Panc1 (cell line): Measurements from ENCODE around the gene ANTXR1. TPM values are rescaled to one million over a fixed set of nuclear protein-coding genes. Genes with fewer than 3 reads are reported as not detected.

Source experiments
- ATAC-seq: fragments of 200-7000 bp; cut with Tn5 transposase; 2 replicates; pipeline ENCODE4 v1.9.1; 2020; ENCODE audit warnings: mild to moderate bottlenecking, moderate library complexity
- BruUV-seq: library from RNA; stranded (reverse); fragments of 400-500 nt; replicated peaks from 2 replicates; lab custom pipeline; 2021; lab: Mats Ljungman, UMichigan
- CTCF ChIA-PET: fragments of 300-600 bp; sonication (Branson Sonifier 250); formaldehyde crosslinking; loops from one replicate; lab custom pipeline; 2022; ENCODE audit warnings: antibody characterized with exemption; lab: Charles Lee
- POLR2A ChIA-PET: fragments of 300-600 bp; sonication (Branson Sonifier 250); formaldehyde crosslinking; loops from one replicate; lab custom pipeline; 2022; ENCODE audit warnings: antibody characterized with exemption; lab: Charles Lee
- DNase-seq: peaks from one replicate; pipeline ENCODE4 v3.0.0-alpha.2; 2010; ENCODE audit warnings: low read depth, low spot score
- H3K27ac ChIP-seq: 2 replicates; pipeline ENCODE4 v1.5.1; 2011; ENCODE audit warnings: mild to moderate bottlenecking, low read length, inconsistent platforms
- H3K27me3 ChIP-seq: fragments of 200-500 bp; sonication (Bioruptor generic); 2 replicates; pipeline ENCODE4 v1.6.0; 2014; ENCODE audit warnings: low read length, inconsistent platforms; ENCODE audit not compliant: control insufficient read depth, insufficient read depth
- H3K36me3 ChIP-seq: fragments of 200-500 bp; sonication (Bioruptor generic); 2 replicates; pipeline ENCODE4 v1.5.1; 2014; ENCODE audit warnings: inconsistent platforms, mild to moderate bottlenecking, low read length, moderate library complexity; ENCODE audit not compliant: control insufficient read depth, insufficient read depth
- H3K4me1 ChIP-seq: 2 replicates; pipeline ENCODE4 v1.5.1; 2011; ENCODE audit warnings: inconsistent platforms, mild to moderate bottlenecking, low read length, moderate library complexity; ENCODE audit not compliant: control insufficient read depth, insufficient read depth
- H3K4me3 ChIP-seq, 2 experiments: 2 replicates each; pipeline ENCODE4 v1.5.1; 2011 to 2012; ENCODE audit warnings: low read depth in 2 of 2, low read length in 2 of 2, mild to moderate bottlenecking in 2 of 2, inconsistent platforms in 1 of 2, moderate library complexity in 1 of 2
- H3K9me3 ChIP-seq: fragments of 200-500 bp; sonication (Bioruptor generic); 2 replicates; pipeline ENCODE4 v1.5.1; 2014; ENCODE audit warnings: low read depth, mild to moderate bottlenecking, inconsistent platforms, low read length, moderate library complexity; ENCODE audit not compliant: control insufficient read depth, insufficient read depth
- POLR2AphosphoS5 ChIP-seq: IDR thresholded peaks from 2 replicates; pipeline ENCODE4 v1.6.1; 2012; ENCODE audit warnings: mild to moderate bottlenecking, low read depth, low read length, moderate library complexity
- SIN3A ChIP-seq: IDR thresholded peaks from 2 replicates; pipeline ENCODE4 v1.6.1; 2012; ENCODE audit warnings: low read depth, mild to moderate bottlenecking, low read length, moderate library complexity, borderline replicate concordance; ENCODE audit not compliant: insufficient read depth
- TCF7L2 ChIP-seq: IDR thresholded peaks from 2 replicates; pipeline ENCODE4 v1.6.1; 2011; ENCODE audit warnings: mild to moderate bottlenecking, low read depth, low read length, inconsistent platforms
- in situ Hi-C: cut with HindIII; loops from 2 replicates; pipeline ENCODE4 v1.10.0; 2016; ENCODE audit warnings: low sequenced_read_pairs, low pct_unique_long_range_greater_than_20kb
- intact Hi-C: fragments of 100-400 bp; cut with micrococcal nuclease; formaldehyde crosslinking; loops from one replicate; pipeline ENCODE4 v1.10.0; 2022; ENCODE audit not compliant: unreplicated experiment
- total RNA-seq: library from RNA; stranded (reverse); gene quantifications from one replicate; pipeline ENCODE4 v1.2.1, GENCODE V29; 2021; ENCODE audit not compliant: unreplicated experiment
- TF ChIP-seq, protein P1 (sequence below), 2 experiments: IDR thresholded peaks; 2 replicates each; pipeline ENCODE4 v1.6.1; 2011 to 2012; ENCODE audit warnings: low read depth in 2 of 2, control low read depth in 1 of 2, low read length in 1 of 2, mild to moderate bottlenecking in 1 of 2, moderate library complexity in 1 of 2; ENCODE audit not compliant: insufficient read depth in 1 of 2
- TF ChIP-seq, protein P2 (sequence below): fragments of 450-650 bp; IDR thresholded peaks from 2 replicates; pipeline ENCODE4 v1.5.1; 2017; ENCODE audit warnings: mild to moderate bottlenecking

Gene ANTXR1
- total RNA-seq, 1 experiment from 2014 or later, result 132 TPM

DNA sequence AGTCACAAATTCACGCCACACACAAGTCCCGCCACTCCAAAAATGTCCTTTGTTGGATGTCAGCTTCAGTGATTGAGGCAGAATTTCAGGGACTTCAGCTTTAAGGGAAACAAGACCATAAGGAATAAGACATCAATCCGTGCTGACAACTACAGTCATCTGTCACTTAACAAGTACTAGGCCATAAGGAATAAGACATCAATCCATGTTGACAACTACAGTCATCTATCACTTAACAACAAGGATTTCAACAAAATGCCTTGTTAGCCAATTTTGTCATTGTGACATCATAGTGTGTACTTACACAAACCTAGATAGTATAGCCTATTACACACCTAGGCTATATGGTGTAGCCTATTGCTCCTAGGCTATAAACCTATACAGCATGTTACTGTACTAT, 58.0 kb downstream of the ANTXR1 start:
- H3K4me3 ChIP-seq, result no peak overlapping the region
- POLR2A ChIA-PET, result no interaction called here
- CTCF ChIA-PET, result no interaction called here
- no peaks in the 10 kb centered on the region for H3K9me3 ChIP-seq
- H3K27ac ChIP-seq, result no peak overlapping the region
- no peaks in the 10 kb centered on the region for H3K27me3 ChIP-seq
- in situ Hi-C loops (no loop called here), intact Hi-C loops (no loop called here)
- no TSS peak for BruUV-seq
- H3K36me3 ChIP-seq, result peaks cover 7% of the 10 kb centered on the region
- TF ChIP-seq, protein P1, sequence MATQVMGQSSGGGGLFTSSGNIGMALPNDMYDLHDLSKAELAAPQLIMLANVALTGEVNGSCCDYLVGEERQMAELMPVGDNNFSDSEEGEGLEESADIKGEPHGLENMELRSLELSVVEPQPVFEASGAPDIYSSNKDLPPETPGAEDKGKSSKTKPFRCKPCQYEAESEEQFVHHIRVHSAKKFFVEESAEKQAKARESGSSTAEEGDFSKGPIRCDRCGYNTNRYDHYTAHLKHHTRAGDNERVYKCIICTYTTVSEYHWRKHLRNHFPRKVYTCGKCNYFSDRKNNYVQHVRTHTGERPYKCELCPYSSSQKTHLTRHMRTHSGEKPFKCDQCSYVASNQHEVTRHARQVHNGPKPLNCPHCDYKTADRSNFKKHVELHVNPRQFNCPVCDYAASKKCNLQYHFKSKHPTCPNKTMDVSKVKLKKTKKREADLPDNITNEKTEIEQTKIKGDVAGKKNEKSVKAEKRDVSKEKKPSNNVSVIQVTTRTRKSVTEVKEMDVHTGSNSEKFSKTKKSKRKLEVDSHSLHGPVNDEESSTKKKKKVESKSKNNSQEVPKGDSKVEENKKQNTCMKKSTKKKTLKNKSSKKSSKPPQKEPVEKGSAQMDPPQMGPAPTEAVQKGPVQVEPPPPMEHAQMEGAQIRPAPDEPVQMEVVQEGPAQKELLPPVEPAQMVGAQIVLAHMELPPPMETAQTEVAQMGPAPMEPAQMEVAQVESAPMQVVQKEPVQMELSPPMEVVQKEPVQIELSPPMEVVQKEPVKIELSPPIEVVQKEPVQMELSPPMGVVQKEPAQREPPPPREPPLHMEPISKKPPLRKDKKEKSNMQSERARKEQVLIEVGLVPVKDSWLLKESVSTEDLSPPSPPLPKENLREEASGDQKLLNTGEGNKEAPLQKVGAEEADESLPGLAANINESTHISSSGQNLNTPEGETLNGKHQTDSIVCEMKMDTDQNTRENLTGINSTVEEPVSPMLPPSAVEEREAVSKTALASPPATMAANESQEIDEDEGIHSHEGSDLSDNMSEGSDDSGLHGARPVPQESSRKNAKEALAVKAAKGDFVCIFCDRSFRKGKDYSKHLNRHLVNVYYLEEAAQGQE (IDR thresholded peaks at IDR 0.05; ENCODE audit: insufficient read depth in 1 of 2, low read depth in 2 of 2, low read length in 1 of 2), result no peak
- TF ChIP-seq, protein P2, sequence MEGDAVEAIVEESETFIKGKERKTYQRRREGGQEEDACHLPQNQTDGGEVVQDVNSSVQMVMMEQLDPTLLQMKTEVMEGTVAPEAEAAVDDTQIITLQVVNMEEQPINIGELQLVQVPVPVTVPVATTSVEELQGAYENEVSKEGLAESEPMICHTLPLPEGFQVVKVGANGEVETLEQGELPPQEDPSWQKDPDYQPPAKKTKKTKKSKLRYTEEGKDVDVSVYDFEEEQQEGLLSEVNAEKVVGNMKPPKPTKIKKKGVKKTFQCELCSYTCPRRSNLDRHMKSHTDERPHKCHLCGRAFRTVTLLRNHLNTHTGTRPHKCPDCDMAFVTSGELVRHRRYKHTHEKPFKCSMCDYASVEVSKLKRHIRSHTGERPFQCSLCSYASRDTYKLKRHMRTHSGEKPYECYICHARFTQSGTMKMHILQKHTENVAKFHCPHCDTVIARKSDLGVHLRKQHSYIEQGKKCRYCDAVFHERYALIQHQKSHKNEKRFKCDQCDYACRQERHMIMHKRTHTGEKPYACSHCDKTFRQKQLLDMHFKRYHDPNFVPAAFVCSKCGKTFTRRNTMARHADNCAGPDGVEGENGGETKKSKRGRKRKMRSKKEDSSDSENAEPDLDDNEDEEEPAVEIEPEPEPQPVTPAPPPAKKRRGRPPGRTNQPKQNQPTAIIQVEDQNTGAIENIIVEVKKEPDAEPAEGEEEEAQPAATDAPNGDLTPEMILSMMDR, result no peak
- TF ChIP-seq TCF7L2, result no peak
- no peak for TF ChIP-seq POLR2AphosphoS5
- TF ChIP-seq SIN3A, result no peak
- DNase-seq (no peak), ATAC-seq (no peak)
- H3K4me1 ChIP-seq, result no peaks in the 10 kb centered on the region; the same call in 1 of the 2 replicates

DNA sequence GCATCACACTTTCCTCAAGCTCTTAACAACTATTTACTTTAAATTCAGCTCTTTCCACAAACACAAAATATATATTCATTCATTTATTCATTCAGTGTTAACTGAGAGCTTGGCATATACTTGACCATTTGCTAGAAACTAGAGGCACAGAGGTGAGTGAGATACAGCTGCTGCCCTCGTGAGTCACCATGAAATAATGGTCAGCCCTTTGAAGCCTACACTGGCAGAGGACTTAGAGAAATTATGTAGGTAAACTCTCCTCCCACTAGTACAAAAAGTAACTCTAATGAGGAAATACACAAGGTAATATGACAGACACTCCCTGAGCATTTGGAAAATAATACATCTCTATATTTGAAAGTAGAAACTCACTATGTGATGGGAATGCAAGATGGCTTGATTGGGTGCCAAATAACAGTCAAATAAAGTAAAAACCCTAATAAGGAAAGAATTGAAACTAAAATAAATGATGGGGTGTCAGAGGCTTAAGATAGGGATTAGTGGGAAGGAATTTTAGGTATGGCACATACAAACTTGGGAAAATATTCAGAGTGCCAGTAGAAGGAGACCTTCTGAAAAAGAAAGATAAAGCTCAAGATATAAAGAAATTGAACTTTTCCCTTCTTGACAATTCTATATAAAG, 61.1 kb downstream of the ANTXR1 start:
- Histone ChIP-seq H3K27me3 (no peaks in the 10 kb centered on the region), H3K4me3 (no peak overlapping the region), H3K27ac (no peak overlapping the region), H3K4me1 (no peaks in the 10 kb centered on the region; the same call in 1 of the 2 replicates), H3K36me3 (peaks cover 14% of the 10 kb centered on the region), H3K9me3 (no peaks in the 10 kb centered on the region)
- DNase-seq (no peak), ATAC-seq (no peak)
- no TSS peak for BruUV-seq
- TF ChIP-seq TCF7L2 (no peak), POLR2AphosphoS5 (no peak), SIN3A (no peak)
- TF ChIP-seq, protein P1 (IDR thresholded peaks at IDR 0.05; ENCODE audit: insufficient read depth in 1 of 2, low read depth in 2 of 2, low read length in 1 of 2), result no peak
- TF ChIP-seq, protein P2, result no peak
- ChIA-PET POLR2A (no interaction called here), CTCF (no interaction called here)
- in situ Hi-C loops (no loop called here), intact Hi-C loops (no loop called here)
